OCI-LY7 (cell line): Measurements from ENCODE around the gene NUP50. TPM values are rescaled to one million over a fixed set of nuclear protein-coding genes. Genes with fewer than 3 reads are reported as not detected.

Experiments used
- BruUV-seq: library from RNA; stranded (reverse); fragments of 400-500 nt; replicated peaks from 2 replicates; lab custom pipeline; 2021; lab: Mats Ljungman, UMichigan
- CTCF ChIA-PET: fragments of 300-600 bp; sonication (Branson Sonifier 250); formaldehyde crosslinking; loops from one replicate; lab custom pipeline; 2022; ENCODE audit warnings: antibody characterized with exemption; ENCODE audit not compliant: unreplicated experiment; lab: Charles Lee
- POLR2A ChIA-PET: fragments of 300-600 bp; sonication (Branson Sonifier 250); formaldehyde crosslinking; loops from one replicate; lab custom pipeline; 2022; ENCODE audit warnings: antibody characterized with exemption; lab: Charles Lee
- DNase-seq: peaks from one replicate; pipeline ENCODE4 v3.0.0-alpha.2; 2015; ENCODE audit warnings: low spot score
- H2AFZ ChIP-seq: fragments of 200-600 bp; sonication (generic), shearing (Covaris generic); 2 replicates; pipeline ENCODE4 v1.6.1; 2014; ENCODE audit warnings: mild to moderate bottlenecking, antibody characterized with exemption, low read length, moderate library complexity
- H3K27ac ChIP-seq: fragments of 200-600 bp; sonication (generic); 2 replicates; pipeline ENCODE4 v1.5.1; 2014; ENCODE audit warnings: mixed run types, low read depth, mild to moderate bottlenecking, moderate library complexity, low read length, inconsistent platforms; ENCODE audit not compliant: poor library complexity, severe bottlenecking
- H3K36me3 ChIP-seq: fragments of 200-600 bp; sonication (generic); 2 replicates; pipeline ENCODE4 v1.6.1; 2014; ENCODE audit warnings: mild to moderate bottlenecking, antibody characterized with exemption, low read length, moderate library complexity, mixed read lengths; ENCODE audit not compliant: insufficient read depth
- H3K4me1 ChIP-seq: fragments of 200-600 bp; sonication (generic); 2 replicates; pipeline ENCODE4 v1.5.1; 2014; ENCODE audit warnings: mild to moderate bottlenecking, low read length; ENCODE audit not compliant: insufficient read depth, poor library complexity, severe bottlenecking
- H3K4me2 ChIP-seq: fragments of 200-600 bp; sonication (generic); 2 replicates; pipeline ENCODE4 v1.6.1; 2014; ENCODE audit warnings: mild to moderate bottlenecking, low read length
- H3K4me3 ChIP-seq: fragments of 200-600 bp; sonication (generic); 2 replicates; pipeline ENCODE4 v1.5.1; 2014; ENCODE audit warnings: mild to moderate bottlenecking, low read depth, low read length; ENCODE audit not compliant: poor library complexity, severe bottlenecking
- H3K79me2 ChIP-seq: fragments of 200-600 bp; sonication (generic); 2 replicates; pipeline ENCODE4 v1.6.1; 2016; ENCODE audit warnings: low read depth, mild to moderate bottlenecking, low read length, moderate library complexity, mixed read lengths; ENCODE audit not compliant: insufficient read depth
- H3K9me2 ChIP-seq: fragments of 200-600 bp; sonication (generic); 2 replicates; pipeline ENCODE4 v1.6.1; 2016; ENCODE audit warnings: mild to moderate bottlenecking, low read length, mixed read lengths; ENCODE audit not compliant: insufficient read depth
- H3K9me3 ChIP-seq: fragments of 200-600 bp; sonication (generic); 2 replicates; pipeline ENCODE4 v1.6.1; 2014; ENCODE audit warnings: mild to moderate bottlenecking, mixed run types, low read length, mixed read lengths
- H4K20me1 ChIP-seq: fragments of 200-600 bp; sonication (generic); 2 replicates; pipeline ENCODE4 v1.6.1; 2014; ENCODE audit warnings: mild to moderate bottlenecking, antibody characterized with exemption, low read length, moderate library complexity, mixed read lengths; ENCODE audit not compliant: insufficient read depth
- EZH2phosphoT487 ChIP-seq: fragments of 200-600 bp; sonication (generic); IDR thresholded peaks from 2 replicates; pipeline ENCODE4 v1.6.1; 2018; ENCODE audit warnings: low read depth, borderline replicate concordance, mild to moderate bottlenecking, mixed run types, antibody characterized with exemption, low read length, moderate library complexity, mixed read lengths
- intact Hi-C: fragments of 100-400 bp; cut with micrococcal nuclease; formaldehyde crosslinking; loops from one replicate; pipeline ENCODE4 v1.10.0; 2022; ENCODE audit not compliant: unreplicated experiment
- total RNA-seq, 2 experiments: library from RNA; depleted of rRNA in 1 of 2; stranded (reverse); fragments of >200 nt in 1 of 2; shearing (Covaris generic) in 1 of 2; gene quantifications; 2 replicates each; pipeline ENCODE4 v1.2.3, GENCODE V29; 2014 to 2022
- TF ChIP-seq, protein P1 (sequence below): fragments of 200-600 bp; sonication (generic); conservative IDR thresholded peaks from 2 replicates; pipeline ENCODE4 v1.5.1; 2014; ENCODE audit warnings: mild to moderate bottlenecking, antibody characterized with exemption, low read length, moderate library complexity, mixed read lengths

Gene NUP50
- total RNA-seq, 2 experiments from 2014 or later, result 107 to 132 TPM

GRCh38 chr22:45233827-45234226 lies 70.1 kb downstream of the NUP50 start:
- intact Hi-C loops, result loop anchor here (10.0 kb wide), 1 partner anchor 69 kb away; the partner anchor contains the start of gene NUP50
- peaks cover 46% of the 10 kb centered on the region; the same call in 1 of the 2 replicates for H3K79me2 ChIP-seq
- DNase-seq, result no peak
- no peaks in the 10 kb centered on the region for H3K9me2 ChIP-seq
- peak overlapping the region; percentile 91 for H3K27ac ChIP-seq
- H4K20me1 ChIP-seq, result peaks cover 7% of the 10 kb centered on the region; the same call in 1 of the 2 replicates
- H2AFZ ChIP-seq, result no peak overlapping the region
- no peaks in the 10 kb centered on the region for H3K9me3 ChIP-seq
- H3K4me3 ChIP-seq, result no peak overlapping the region
- ChIA-PET CTCF (interaction anchor here (0.6 kb wide), 2 partner anchors 29 kb away, joined by 3 read pairs; no protein-coding TSS in a partner anchor), POLR2A (interaction anchor here (0.6 to 0.9 kb wide), 4 partner anchors 12 to 70 kb away, joined by 3 to 4 read pairs (median 4); partner anchors contain the start of gene NUP50)
- H3K4me1 ChIP-seq, result peaks cover 70% of the 10 kb centered on the region
- no TSS peak for BruUV-seq
- H3K4me2 ChIP-seq, result peak overlapping the region; percentile 84
- TF ChIP-seq EZH2phosphoT487, result no peak
- TF ChIP-seq, protein P1, sequence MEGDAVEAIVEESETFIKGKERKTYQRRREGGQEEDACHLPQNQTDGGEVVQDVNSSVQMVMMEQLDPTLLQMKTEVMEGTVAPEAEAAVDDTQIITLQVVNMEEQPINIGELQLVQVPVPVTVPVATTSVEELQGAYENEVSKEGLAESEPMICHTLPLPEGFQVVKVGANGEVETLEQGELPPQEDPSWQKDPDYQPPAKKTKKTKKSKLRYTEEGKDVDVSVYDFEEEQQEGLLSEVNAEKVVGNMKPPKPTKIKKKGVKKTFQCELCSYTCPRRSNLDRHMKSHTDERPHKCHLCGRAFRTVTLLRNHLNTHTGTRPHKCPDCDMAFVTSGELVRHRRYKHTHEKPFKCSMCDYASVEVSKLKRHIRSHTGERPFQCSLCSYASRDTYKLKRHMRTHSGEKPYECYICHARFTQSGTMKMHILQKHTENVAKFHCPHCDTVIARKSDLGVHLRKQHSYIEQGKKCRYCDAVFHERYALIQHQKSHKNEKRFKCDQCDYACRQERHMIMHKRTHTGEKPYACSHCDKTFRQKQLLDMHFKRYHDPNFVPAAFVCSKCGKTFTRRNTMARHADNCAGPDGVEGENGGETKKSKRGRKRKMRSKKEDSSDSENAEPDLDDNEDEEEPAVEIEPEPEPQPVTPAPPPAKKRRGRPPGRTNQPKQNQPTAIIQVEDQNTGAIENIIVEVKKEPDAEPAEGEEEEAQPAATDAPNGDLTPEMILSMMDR, result no peak
- peaks cover 53% of the 10 kb centered on the region for H3K36me3 ChIP-seq

DNA sequence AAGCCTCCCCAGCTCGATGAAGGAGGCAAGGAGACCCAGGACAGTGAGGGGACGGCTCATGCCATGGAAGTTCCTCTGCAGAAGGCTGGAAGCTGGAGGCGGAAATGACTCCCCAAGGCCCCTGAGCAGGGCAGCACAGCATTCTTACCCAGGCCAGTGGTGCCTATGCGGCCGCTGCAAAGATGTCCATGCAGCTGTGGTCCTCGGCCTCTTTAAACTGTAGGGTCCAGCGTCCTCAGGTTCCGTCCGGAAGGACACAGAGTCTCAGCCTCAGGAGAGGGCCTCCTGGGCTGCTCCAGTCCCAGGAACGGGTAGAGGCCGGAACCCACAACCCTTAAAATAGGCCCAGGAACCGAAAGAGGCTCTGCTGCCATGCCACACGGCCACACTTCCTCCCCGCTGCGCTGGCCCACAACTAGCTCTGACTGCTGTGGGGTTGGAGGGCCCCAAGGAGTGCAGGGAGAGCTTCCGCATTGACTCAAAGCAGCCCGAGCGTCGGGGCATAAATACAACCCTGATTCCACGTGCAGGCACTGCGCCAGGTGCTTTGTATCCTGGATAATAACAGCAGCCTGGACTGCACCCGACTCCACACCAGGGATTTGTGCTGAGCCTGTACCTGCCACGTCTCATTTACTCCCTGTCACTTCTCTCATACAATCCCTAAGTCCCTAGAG lies 71.5 kb downstream of the NUP50 start:
- BruUV-seq, result no TSS peak
- TF ChIP-seq, protein P1, result no peak
- TF ChIP-seq EZH2phosphoT487, result no peak
- peak overlapping the region; percentile 61 for H3K4me3 ChIP-seq
- H2AFZ ChIP-seq, result no peak overlapping the region
- peak overlapping the region; percentile 91 for H3K27ac ChIP-seq
- DNase-seq, result peak; percentile 90
- intact Hi-C loops, result loop anchor here (1.0 to 10.0 kb wide), 2 partner anchors 28 to 70 kb away; partner anchors contain the start of gene NUP50
- H3K79me2 ChIP-seq, result peaks cover 60% of the 10 kb centered on the region
- H3K4me2 ChIP-seq, result peak overlapping the region; percentile 84
- CTCF ChIA-PET, result interaction anchor here (0.6 to 1.9 kb wide), 2 partner anchors 27 to 28 kb away, joined by 3 to 6 read pairs; no protein-coding TSS in a partner anchor
- H3K36me3 ChIP-seq, result peaks cover 57% of the 10 kb centered on the region
- POLR2A ChIA-PET, result interaction anchor here (0.8 to 1.3 kb wide), 4 partner anchors 11 to 27 kb away, joined by 3 to 6 read pairs (median 5); no protein-coding TSS in a partner anchor
- peaks cover 16% of the 10 kb centered on the region for H4K20me1 ChIP-seq
- no peaks in the 10 kb centered on the region for H3K9me2 ChIP-seq
- H3K9me3 ChIP-seq, result no peaks in the 10 kb centered on the region
- peaks cover 80% of the 10 kb centered on the region for H3K4me1 ChIP-seq
